A549 (cell line): ENCODE data around the gene SCNN1A. TPM values are rescaled to one million over a fixed set of nuclear protein-coding genes. Genes with fewer than 3 reads are reported as not detected.
A peak's percentile ranks its signal among the peaks of the same experiment; 100 is the strongest.

Experiments used
- ATAC-seq, 2 experiments: fragments of 200-7000 bp in 1 of 2; fragments of >200 bp in 1 of 2; cut with Nextera tagmentation in 1 of 2; cut with Tn5 transposase in 1 of 2; 3 replicates each; pipeline versions ENCODE4 v1.8.0 to v1.9.1; 2018 to 2020; ENCODE audit warnings: mild to moderate bottlenecking in 1 of 2, moderate library complexity in 1 of 2
- CTCF ChIA-PET: fragments of 300-600 bp; sonication (Branson Sonifier 250); formaldehyde crosslinking; extraction: SDS; loops from one replicate; lab custom pipeline; 2021; ENCODE audit warnings: antibody characterized with exemption, inconsistent platforms; lab: Yijun Ruan, JAX
- POLR2A ChIA-PET: fragments of 350-600 bp; formaldehyde crosslinking; extraction: SDS; loops from one replicate; lab custom pipeline; 2021; ENCODE audit warnings: antibody characterized with exemption, inconsistent platforms; lab: Yijun Ruan, JAX
- DNase-seq, 2 experiments: peaks; one replicate each; pipeline versions ENCODE4 v3.0.0 to v3.0.0-alpha.2; 2011 to 2016; ENCODE audit warnings: low read depth in 1 of 2, low spot score in 1 of 2
- FAIRE-seq: peaks from 2 replicates; lab custom pipeline; 2011; peaks lifted over from hg19 to GRCh38; lab: Jason Lieb, UNC
- H3K27ac ChIP-seq, 2 experiments: fragments of >200 bp; sonication (Bioruptor Twin); formaldehyde crosslinking; 3 replicates each; pipeline ENCODE4 v1.5.1; 2016 to 2017
- H3K4me1 ChIP-seq: fragments of >200 bp; sonication (Bioruptor Twin); formaldehyde crosslinking; 3 replicates; pipeline ENCODE4 v1.6.1; 2016
- H3K4me2 ChIP-seq: fragments of >200 bp; sonication (Bioruptor Twin); formaldehyde crosslinking; 3 replicates; pipeline ENCODE4 v1.6.1; 2016
- H3K4me3 ChIP-seq: fragments of >200 bp; sonication (Bioruptor Twin); formaldehyde crosslinking; 3 replicates; pipeline ENCODE4 v1.5.1; 2016
- H3K9me3 ChIP-seq: fragments of >200 bp; sonication (Bioruptor Twin); formaldehyde crosslinking; 3 replicates; pipeline ENCODE4 v1.6.1; 2016
- ATOH8 ChIP-seq: fragments of 250-450 bp; sonication (Bioruptor Pico); IDR thresholded peaks from 2 replicates; pipeline ENCODE4 v1.5.0; 2020; ENCODE audit warnings: low read depth, mild to moderate bottlenecking, moderate library complexity
- CBX8 ChIP-seq: fragments of 200-600 bp; sonication (generic); IDR thresholded peaks from 2 replicates; pipeline ENCODE4 v1.6.1; 2016
- E2F6 ChIP-seq: IDR thresholded peaks from 2 replicates; pipeline ENCODE4 v1.6.1; 2012; ENCODE audit warnings: low read depth, borderline replicate concordance
- EP300 ChIP-seq, 2 experiments: fragments of >200 bp; sonication (Bioruptor Twin); formaldehyde crosslinking; IDR thresholded peaks; 2 replicates in 1 of 2; 3 replicates in 1 of 2; pipeline ENCODE4 v1.6.1; 2016 to 2017
- FOSL2 ChIP-seq, 2 experiments: fragments of 450-650 bp in 1 of 2; fragments of >200 bp in 1 of 2; sonication (Bioruptor Twin) in 1 of 2; formaldehyde crosslinking; IDR thresholded peaks; 2 replicates each; pipeline versions ENCODE4 v1.5.0 to v1.6.1; 2016 to 2020; ENCODE audit warnings: mild to moderate bottlenecking in 1 of 2, moderate library complexity in 1 of 2
- FOXS1 ChIP-seq: fragments of 250-450 bp; sonication (Bioruptor Pico); IDR thresholded peaks from 2 replicates; pipeline ENCODE4 v1.5.0; 2020; ENCODE audit warnings: mild to moderate bottlenecking, moderate library complexity
- HDAC2 ChIP-seq: fragments of 200-600 bp; sonication (generic); IDR thresholded peaks from 2 replicates; pipeline ENCODE4 v1.6.1; 2016
- HEYL ChIP-seq: fragments of 250-450 bp; sonication (Bioruptor Pico); IDR thresholded peaks from 2 replicates; pipeline ENCODE4 v1.8.0; 2021; ENCODE audit warnings: mild to moderate bottlenecking, moderate library complexity
- HMGXB4 ChIP-seq: fragments of 250-450 bp; sonication (Bioruptor Pico); IDR thresholded peaks from 2 replicates; pipeline ENCODE4 v1.5.0; 2021; ENCODE audit warnings: mild to moderate bottlenecking, moderate library complexity, borderline replicate concordance
- HOXB5 ChIP-seq: fragments of 250-450 bp; sonication (Bioruptor Pico); IDR thresholded peaks from 2 replicates; pipeline ENCODE4 v1.5.0; 2020; ENCODE audit warnings: mild to moderate bottlenecking, moderate library complexity
- JUN ChIP-seq, 2 experiments: fragments of >200 bp; sonication (Bioruptor Twin); formaldehyde crosslinking; IDR thresholded peaks; 2 replicates in 1 of 2; 3 replicates in 1 of 2; pipeline ENCODE4 v1.6.1; 2016 to 2017
- KDM1A ChIP-seq: fragments of 200-600 bp; sonication (generic); IDR thresholded peaks from 2 replicates; pipeline ENCODE4 v1.6.1; 2016; ENCODE audit warnings: low read depth, mild to moderate bottlenecking
- MAZ ChIP-seq: fragments of 150-350 bp; IDR thresholded peaks from 2 replicates; pipeline ENCODE4 v1.6.1; 2014; ENCODE audit warnings: antibody characterized with exemption, low read depth, low read length, borderline replicate concordance
- MYC ChIP-seq: IDR thresholded peaks from 2 replicates; pipeline ENCODE4 v1.6.1; 2012; ENCODE audit warnings: mild to moderate bottlenecking, inconsistent platforms, low read length, improper control_type of control experiment, borderline replicate concordance
- NFE2L2 ChIP-seq: fragments of 150-350 bp; conservative IDR thresholded peaks from 2 replicates; pipeline ENCODE4 v1.6.1; 2014; ENCODE audit warnings: low read length
- NPAS2 ChIP-seq: fragments of 250-450 bp; sonication (Bioruptor Pico); IDR thresholded peaks from 2 replicates; pipeline ENCODE4 v1.8.0; 2022; ENCODE audit warnings: mild to moderate bottlenecking, moderate library complexity, borderline replicate concordance
- PHF8 ChIP-seq: fragments of 200-600 bp; sonication (generic); IDR thresholded peaks from 2 replicates; pipeline ENCODE4 v1.6.1; 2016; ENCODE audit warnings: low read depth, mild to moderate bottlenecking, antibody characterized with exemption, moderate library complexity, borderline replicate concordance
- POLR2A ChIP-seq: IDR thresholded peaks from 2 replicates; pipeline ENCODE4 v1.6.1; 2012; ENCODE audit warnings: mild to moderate bottlenecking, low read length
- POLR2AphosphoS2 ChIP-seq: conservative IDR thresholded peaks from 2 replicates; pipeline ENCODE4 v1.6.1; 2012; ENCODE audit warnings: low read length, improper control_type of control experiment, inconsistent platforms
- RAD21 ChIP-seq, 2 experiments: fragments of >200 bp in 1 of 2; sonication (Bioruptor Twin) in 1 of 2; formaldehyde crosslinking in 1 of 2; IDR thresholded peaks in 1 of 2; conservative IDR thresholded peaks in 1 of 2; 2 replicates in 1 of 2; 3 replicates in 1 of 2; pipeline ENCODE4 v1.6.1; 2012 to 2018; ENCODE audit warnings: inconsistent platforms in 1 of 2
- SMC3 ChIP-seq: fragments of >200 bp; sonication (Bioruptor Twin); formaldehyde crosslinking; IDR thresholded peaks from 3 replicates; pipeline ENCODE4 v1.6.1; 2018; ENCODE audit warnings: inconsistent platforms
- SREBF2 ChIP-seq: fragments of 450-650 bp; IDR thresholded peaks from 2 replicates; pipeline ENCODE4 v1.6.1; 2014; ENCODE audit warnings: mild to moderate bottlenecking, moderate library complexity
- ZNF302 ChIP-seq: fragments of 250-450 bp; sonication (Bioruptor Pico); IDR thresholded peaks from 2 replicates; pipeline ENCODE4 v1.9.0; 2021; ENCODE audit warnings: inconsistent platforms, mild to moderate bottlenecking, moderate library complexity
- ZSCAN20 ChIP-seq: fragments of 250-450 bp; sonication (Bioruptor Pico); IDR thresholded peaks from 2 replicates; pipeline ENCODE4 v1.8.0; 2022; ENCODE audit warnings: mild to moderate bottlenecking, moderate library complexity
- WGBS: methylation state at CpG from one replicate; pipeline ENCODE4 v1.1.6; 2017; ENCODE audit errors: missing lambda C conversion rate; 5-methylcytosine and 5-hydroxymethylcytosine counted together
- polyA plus RNA-seq, 4 experiments: library from polyadenylated mRNA; depleted of rRNA in 3 of 4; stranded (reverse); fragments of >200 nt; fragmentation: RNase III in 1 of 4; extraction: RNeasy Plus Mini Kit Qiagen cat#74134 plus additional on column Dnase treatment in 1 of 4; gene quantifications; 2 replicates in 3 of 4; 3 replicates in 1 of 4; pipeline ENCODE4 v1.2.3, GENCODE V29; 2011 to 2017
- TF ChIP-seq, protein P1 (sequence below): fragments of 200-600 bp; sonication (generic); IDR thresholded peaks from 2 replicates; pipeline ENCODE4 v1.6.1; 2016; ENCODE audit warnings: antibody characterized with exemption, mild to moderate bottlenecking, moderate library complexity

SCNN1A gene
- polyA plus RNA-seq, 2 of the 4 experiments (the other 2 are of a cell fraction): 6.0 to 7.0 TPM

DNA sequence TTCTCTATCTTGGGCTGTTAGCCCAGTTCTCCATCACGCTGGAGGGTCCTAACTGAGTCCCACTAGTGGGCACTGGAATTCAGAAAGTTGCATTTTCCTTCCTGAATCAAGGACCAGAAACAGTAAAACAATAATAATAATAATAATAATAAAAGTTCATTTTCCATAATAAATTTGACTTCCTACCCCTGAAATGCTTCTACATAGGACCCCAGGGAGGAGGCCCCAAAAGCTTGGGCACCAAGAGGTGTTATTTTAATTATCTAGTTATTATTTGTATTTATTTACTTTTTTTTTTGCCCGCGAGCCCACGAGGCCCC, 12.4 kb downstream of the SCNN1A start:
- Histone ChIP-seq H3K27ac (peak overlapping the region; percentile 98), H3K4me1 (peaks cover 48% of the 10 kb centered on the region), H3K9me3 (no peaks in the 10 kb centered on the region)
- FAIRE-seq: no peak
- ChIA-PET CTCF (interaction anchor here (0.5 to 24.7 kb wide), 12 partner anchors 8 to 407 kb away, joined by 3 to 705 read pairs (median 6); partner anchors contain the start of genes LTBR and TNFRSF1A), POLR2A (interaction anchor here (0.8 to 3.5 kb wide), 15 partner anchors 9 to 171 kb away, joined by 3 to 76 read pairs (median 11); partner anchors contain the start of genes GAPDH, LTBR, TNFRSF1A and VAMP1)
- ATAC-seq: no peak
- DNase-seq: no peak
- 6% methylated on average over 4 of the region's 4 CpGs for WGBS
- TF ChIP-seq RAD21 (conservative IDR thresholded peaks at IDR 0.05 in 1 of 2, IDR thresholded peaks at IDR 0.05 in 1 of 2) (peak in 1 of 2 experiments; percentile 1; a peak in 1 of 5 replicates), ZNF302 (no peak), MYC (peak; percentile 56; the same call in 1 of the 2 replicates), E2F6 (no peak), ATOH8 (CRISPR knock-in tag) (no peak), EP300 (IDR thresholded peaks at IDR 0.05) (no peak), HDAC2 (no peak), HOXB5 (no peak), MAZ (no peak)
- TF ChIP-seq, all 56 proteins: peak for 2
- Histone ChIP-seq H3K4me2 (peak overlapping the region; percentile 75), H3K4me3 (peak overlapping the region; percentile 65; the same call in 2 of the 3 replicates)

GRCh38 chr12:6362403-6362802, 13.0 kb downstream of the SCNN1A start:
- peak; percentile 13 to 21; a peak in 2 of 6 replicates for ATAC-seq
- ChIA-PET POLR2A (interaction anchor here (1.4 to 3.5 kb wide), 12 partner anchors 10 to 172 kb away, joined by 4 to 76 read pairs (median 12); partner anchors contain the start of genes GAPDH, LTBR, TNFRSF1A and VAMP1), CTCF (interaction anchor here (0.5 to 24.7 kb wide), 10 partner anchors 9 to 408 kb away, joined by 3 to 705 read pairs (median 6); partner anchors contain the start of genes LTBR and TNFRSF1A)
- 19% methylated on average over 3 of the region's 3 CpGs for WGBS
- peak in 1 of 2 experiments; percentile 69 for DNase-seq
- H3K4me1 ChIP-seq: peaks cover 43% of the 10 kb centered on the region
- peak overlapping the region; percentile 98 for H3K27ac ChIP-seq
- H3K4me2 ChIP-seq: peak overlapping the region; percentile 75
- no peak overlapping the region for H3K4me3 ChIP-seq
- FAIRE-seq: peak; percentile 13
- TF ChIP-seq POLR2A (no peak), KDM1A (peak; percentile 91), HDAC2 (peak; percentile 54; the same call in 1 of the 2 replicates)
- no peaks in the 10 kb centered on the region for H3K9me3 ChIP-seq

- peak overlapping the region; percentile 98 for H3K27ac ChIP-seq
- FAIRE-seq: peak; percentile 49
- ATAC-seq: peak; percentile 57 to 75
- peak overlapping the region; percentile 75 for H3K4me2 ChIP-seq
- H3K9me3 ChIP-seq: no peaks in the 10 kb centered on the region
- 1% methylated on average over 10 of the region's 14 CpGs for WGBS
- H3K4me1 ChIP-seq: peaks cover 42% of the 10 kb centered on the region
- CTCF ChIA-PET: interaction anchor here (0.7 to 24.7 kb wide), 5 partner anchors 9 to 173 kb away, joined by 3 to 705 read pairs (median 6); partner anchors contain the start of genes GAPDH and TNFRSF1A
- H3K4me3 ChIP-seq: no peak overlapping the region
- POLR2A ChIA-PET: interaction anchor here (0.6 to 2.0 kb wide), 5 partner anchors 11 to 172 kb away, joined by 3 to 21 read pairs (median 6); partner anchors contain the start of gene GAPDH
- peak; percentile 92 to 93 for DNase-seq
- TF ChIP-seq ZNF302: peak; percentile 80
- TF ChIP-seq HEYL (CRISPR knock-in tag): no peak
- TF ChIP-seq, protein P1, sequence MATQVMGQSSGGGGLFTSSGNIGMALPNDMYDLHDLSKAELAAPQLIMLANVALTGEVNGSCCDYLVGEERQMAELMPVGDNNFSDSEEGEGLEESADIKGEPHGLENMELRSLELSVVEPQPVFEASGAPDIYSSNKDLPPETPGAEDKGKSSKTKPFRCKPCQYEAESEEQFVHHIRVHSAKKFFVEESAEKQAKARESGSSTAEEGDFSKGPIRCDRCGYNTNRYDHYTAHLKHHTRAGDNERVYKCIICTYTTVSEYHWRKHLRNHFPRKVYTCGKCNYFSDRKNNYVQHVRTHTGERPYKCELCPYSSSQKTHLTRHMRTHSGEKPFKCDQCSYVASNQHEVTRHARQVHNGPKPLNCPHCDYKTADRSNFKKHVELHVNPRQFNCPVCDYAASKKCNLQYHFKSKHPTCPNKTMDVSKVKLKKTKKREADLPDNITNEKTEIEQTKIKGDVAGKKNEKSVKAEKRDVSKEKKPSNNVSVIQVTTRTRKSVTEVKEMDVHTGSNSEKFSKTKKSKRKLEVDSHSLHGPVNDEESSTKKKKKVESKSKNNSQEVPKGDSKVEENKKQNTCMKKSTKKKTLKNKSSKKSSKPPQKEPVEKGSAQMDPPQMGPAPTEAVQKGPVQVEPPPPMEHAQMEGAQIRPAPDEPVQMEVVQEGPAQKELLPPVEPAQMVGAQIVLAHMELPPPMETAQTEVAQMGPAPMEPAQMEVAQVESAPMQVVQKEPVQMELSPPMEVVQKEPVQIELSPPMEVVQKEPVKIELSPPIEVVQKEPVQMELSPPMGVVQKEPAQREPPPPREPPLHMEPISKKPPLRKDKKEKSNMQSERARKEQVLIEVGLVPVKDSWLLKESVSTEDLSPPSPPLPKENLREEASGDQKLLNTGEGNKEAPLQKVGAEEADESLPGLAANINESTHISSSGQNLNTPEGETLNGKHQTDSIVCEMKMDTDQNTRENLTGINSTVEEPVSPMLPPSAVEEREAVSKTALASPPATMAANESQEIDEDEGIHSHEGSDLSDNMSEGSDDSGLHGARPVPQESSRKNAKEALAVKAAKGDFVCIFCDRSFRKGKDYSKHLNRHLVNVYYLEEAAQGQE: no peak
- peak; percentile 40; the same call in 1 of the 2 replicates for TF ChIP-seq ZSCAN20 (CRISPR knock-in tag)
- TF ChIP-seq POLR2AphosphoS2: no peak
- TF ChIP-seq FOXS1 (CRISPR knock-in tag): peak; percentile 85
- no peak for TF ChIP-seq NFE2L2
- peak; percentile 34; the same call in 1 of the 3 replicates for TF ChIP-seq SMC3
- no peak for TF ChIP-seq PHF8
- peak; percentile 74 for TF ChIP-seq E2F6
- TF ChIP-seq NPAS2 (CRISPR knock-in tag): no peak
- TF ChIP-seq JUN (IDR thresholded peaks at IDR 0.05): peak in 1 of 2 experiments; percentile 64; a peak in 3 of 5 replicates
- no peak for TF ChIP-seq SREBF2
- TF ChIP-seq CBX8: no peak
- no peak for TF ChIP-seq HMGXB4 (CRISPR knock-in tag)
- 0 out of 2 replicates have a peak, but pooled peaks have one; percentile 19 for TF ChIP-seq FOSL2 (IDR thresholded peaks at IDR 0.05)
- TF ChIP-seq FOSL2 (CRISPR knock-in tag; IDR thresholded peaks at IDR 0.05): peak; percentile 90
- TF ChIP-seq RAD21 (conservative IDR thresholded peaks at IDR 0.05 in 1 of 2, IDR thresholded peaks at IDR 0.05 in 1 of 2): peak; percentile 21 to 36; a peak in 2 of 5 replicates
These were observed 13.5 kb downstream of the SCNN1A start for GRCh38 chr12:6361834-6362233.
